WTC11 (cell line): ENCODE measurements around the gene CACNA1C.

Source experiments
- CTCF ChIP-seq: fragments of 200-600 bp; IDR thresholded peaks from 2 replicates; pipeline ENCODE4 v1.8.0; 2022; ENCODE audit warnings: antibody characterized with exemption
- E2F4 ChIP-seq: sonication (generic); formaldehyde crosslinking; IDR thresholded peaks from 2 replicates; pipeline ENCODE4 v1.8.1; 2022; ENCODE audit warnings: low read depth, mild to moderate bottlenecking, moderate library complexity, missing genetic modification reagents, borderline replicate concordance
- ETV6 ChIP-seq: sonication (generic); formaldehyde crosslinking; IDR thresholded peaks from 2 replicates; pipeline ENCODE4 v1.8.1; 2022; ENCODE audit warnings: mild to moderate bottlenecking, missing genetic modification reagents
- USF1 ChIP-seq: sonication (generic); formaldehyde crosslinking; IDR thresholded peaks from 2 replicates; pipeline ENCODE4 v1.8.0; 2022; ENCODE audit warnings: mild to moderate bottlenecking, missing genetic modification reagents
- ZNF317 ChIP-seq: sonication (generic); formaldehyde crosslinking; IDR thresholded peaks from 2 replicates; pipeline ENCODE4 v1.8.1; 2023; ENCODE audit warnings: low read depth, mild to moderate bottlenecking, moderate library complexity, missing genetic modification reagents, borderline replicate concordance

GRCh38 chr12:2644683-2645405 is 592.1 kb downstream of the CACNA1C start:
- no peak for TF ChIP-seq E2F4
- no peak for TF ChIP-seq CTCF
- no peak for TF ChIP-seq ZNF317
- no peak for TF ChIP-seq ETV6 (CRISPR knock-in tag)
- no peak for TF ChIP-seq USF1 (CRISPR knock-in tag)
